Body of pancreas (tissue), 4 donors: ENCODE results near the gene GTF2F2.

Source experiments
- POLR2A ChIP-seq, 3 donors: fragments of 450-650 bp; IDR thresholded peaks; one replicate each; pipeline ENCODE4 v1.6.1; 2016; ENCODE audit warnings: antibody characterized with exemption in 3 of 3, mild to moderate bottlenecking in 2 of 3
- TF ChIP-seq, protein P1 (sequence below), 7 experiments: fragments of 450-650 bp in 4 of 7; fragments of 200-600 bp in 3 of 7; sonication (generic) in 3 of 7; IDR thresholded peaks; one replicate each; pipeline ENCODE4 v1.5.1; 2016 to 2019; ENCODE audit warnings: antibody characterized with exemption in 7 of 7

DNA sequence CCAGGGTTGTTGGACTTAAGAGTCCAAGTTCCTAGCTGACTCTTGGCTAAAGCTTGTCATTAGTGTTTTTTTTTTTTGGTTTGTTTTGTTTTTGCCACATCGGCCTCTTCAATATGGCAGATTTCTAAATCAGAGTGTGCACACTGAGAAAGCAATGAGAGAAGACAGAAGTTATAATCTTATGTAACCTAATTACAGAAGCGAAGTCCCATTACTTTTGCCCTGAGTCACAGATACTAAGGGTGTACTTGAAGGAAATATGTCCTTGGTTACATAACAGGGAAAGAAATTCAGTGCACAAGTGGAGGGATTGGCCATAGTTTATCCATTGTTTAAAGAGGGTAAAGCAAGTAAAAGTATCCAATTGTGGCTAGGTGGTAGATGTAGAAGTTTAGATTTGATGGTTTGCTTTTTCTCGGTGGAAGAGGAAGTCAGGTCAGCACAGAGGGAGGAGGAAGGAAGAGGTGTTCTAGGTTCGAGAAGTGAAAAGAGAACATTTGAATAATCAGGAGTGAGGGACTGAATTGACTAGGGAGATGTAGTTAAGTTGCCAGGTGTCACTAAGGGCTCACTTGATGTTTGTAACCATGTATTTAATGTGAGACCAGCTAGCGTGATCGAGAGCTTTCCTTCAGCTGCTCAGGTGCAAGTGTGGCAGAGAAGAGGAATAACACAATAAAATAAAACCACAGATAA, 12.2 kb downstream of the GTF2F2 start:
- TF ChIP-seq, protein P1, sequence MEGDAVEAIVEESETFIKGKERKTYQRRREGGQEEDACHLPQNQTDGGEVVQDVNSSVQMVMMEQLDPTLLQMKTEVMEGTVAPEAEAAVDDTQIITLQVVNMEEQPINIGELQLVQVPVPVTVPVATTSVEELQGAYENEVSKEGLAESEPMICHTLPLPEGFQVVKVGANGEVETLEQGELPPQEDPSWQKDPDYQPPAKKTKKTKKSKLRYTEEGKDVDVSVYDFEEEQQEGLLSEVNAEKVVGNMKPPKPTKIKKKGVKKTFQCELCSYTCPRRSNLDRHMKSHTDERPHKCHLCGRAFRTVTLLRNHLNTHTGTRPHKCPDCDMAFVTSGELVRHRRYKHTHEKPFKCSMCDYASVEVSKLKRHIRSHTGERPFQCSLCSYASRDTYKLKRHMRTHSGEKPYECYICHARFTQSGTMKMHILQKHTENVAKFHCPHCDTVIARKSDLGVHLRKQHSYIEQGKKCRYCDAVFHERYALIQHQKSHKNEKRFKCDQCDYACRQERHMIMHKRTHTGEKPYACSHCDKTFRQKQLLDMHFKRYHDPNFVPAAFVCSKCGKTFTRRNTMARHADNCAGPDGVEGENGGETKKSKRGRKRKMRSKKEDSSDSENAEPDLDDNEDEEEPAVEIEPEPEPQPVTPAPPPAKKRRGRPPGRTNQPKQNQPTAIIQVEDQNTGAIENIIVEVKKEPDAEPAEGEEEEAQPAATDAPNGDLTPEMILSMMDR (IDR thresholded peaks at IDR 0.05): no peak
- no peak for TF ChIP-seq POLR2A (IDR thresholded peaks at IDR 0.05)
